MCF 10A (cell line): ENCODE measurements around the gene NAALAD2. TPM values are rescaled to one million over a fixed set of nuclear protein-coding genes. Genes with fewer than 3 reads are reported as not detected.

Experiments used
- BruUV-seq: library from RNA; stranded (reverse); fragments of 400-500 nt; replicated peaks from 2 replicates; lab custom pipeline; 2021; lab: Mats Ljungman, UMichigan
- CTCF ChIA-PET: fragments of 300-600 bp; sonication (Branson Sonifier 250); formaldehyde crosslinking; extraction: SDS; loops from one replicate; lab custom pipeline; 2021; ENCODE audit warnings: antibody characterized with exemption, inconsistent platforms; lab: Yijun Ruan, JAX
- POLR2A ChIA-PET: fragments of 300-600, 350-650 bp; sonication (Branson Sonifier 250); formaldehyde crosslinking; extraction: SDS; loops from one replicate; lab custom pipeline; 2020; ENCODE audit warnings: antibody characterized with exemption, inconsistent platforms; lab: Yijun Ruan, JAX
- DNase-seq: peaks from one replicate; pipeline ENCODE4 v3.0.0-alpha.2; 2018; ENCODE audit not compliant: unreplicated experiment
- H3K27ac Mint-ChIP-seq: one replicate; pipeline ENCODE4 v1.8.0; 2022; ENCODE audit warnings: mild to moderate bottlenecking, low read depth, mixed read lengths; ENCODE audit not compliant: unreplicated experiment
- H3K27me3 Mint-ChIP-seq: one replicate; pipeline ENCODE4 v1.8.0; 2022; ENCODE audit warnings: mixed read lengths; ENCODE audit not compliant: insufficient read depth, unreplicated experiment
- H3K36me3 Mint-ChIP-seq: one replicate; pipeline ENCODE4 v1.8.0; 2022; ENCODE audit warnings: mild to moderate bottlenecking, moderate library complexity, mixed read lengths; ENCODE audit not compliant: insufficient read depth, unreplicated experiment
- H3K4me1 Mint-ChIP-seq: one replicate; pipeline ENCODE4 v1.8.0; 2022; ENCODE audit warnings: mixed read lengths; ENCODE audit not compliant: insufficient read depth, unreplicated experiment
- H3K4me3 Mint-ChIP-seq: one replicate; pipeline ENCODE4 v1.8.0; 2022; ENCODE audit warnings: mild to moderate bottlenecking, moderate library complexity, mixed read lengths; ENCODE audit not compliant: unreplicated experiment
- H3K9me3 Mint-ChIP-seq: one replicate; pipeline ENCODE4 v1.8.0; 2022; ENCODE audit warnings: mixed read lengths; ENCODE audit not compliant: unreplicated experiment
- intact Hi-C: fragments of 100-400 bp; cut with micrococcal nuclease; formaldehyde crosslinking; loops from 2 replicates; pipeline ENCODE4 v1.14.1; 2022
- total RNA-seq: library from RNA; stranded (reverse); gene quantifications from 2 replicates; pipeline ENCODE4 v1.2.3, GENCODE V29; 2022
- TF ChIP-seq, protein P1 (sequence below): fragments of 200-600 bp; IDR thresholded peaks from one replicate; pipeline ENCODE4 v1.8.0; 2022; ENCODE audit warnings: antibody characterized with exemption, mild to moderate bottlenecking; ENCODE audit not compliant: unreplicated experiment

NAALAD2 gene
- total RNA-seq, 1 experiment from 2014 or later: not detected

GRCh38 chr11:90100431-90100830, 34.0 kb upstream of the NAALAD2 start:
- intact Hi-C loops: no loop called here
- Mint-ChIP-seq H3K4me3 (no peak overlapping the region), H3K36me3 (no peaks in the 10 kb centered on the region), H3K27ac (no peak overlapping the region), H3K9me3 (no peaks in the 10 kb centered on the region), H3K27me3 (peaks cover 25% of the 10 kb centered on the region), H3K4me1 (no peaks in the 10 kb centered on the region)
- no TSS peak for BruUV-seq
- CTCF ChIA-PET: no interaction called here
- POLR2A ChIA-PET: no interaction called here
- TF ChIP-seq, protein P1, sequence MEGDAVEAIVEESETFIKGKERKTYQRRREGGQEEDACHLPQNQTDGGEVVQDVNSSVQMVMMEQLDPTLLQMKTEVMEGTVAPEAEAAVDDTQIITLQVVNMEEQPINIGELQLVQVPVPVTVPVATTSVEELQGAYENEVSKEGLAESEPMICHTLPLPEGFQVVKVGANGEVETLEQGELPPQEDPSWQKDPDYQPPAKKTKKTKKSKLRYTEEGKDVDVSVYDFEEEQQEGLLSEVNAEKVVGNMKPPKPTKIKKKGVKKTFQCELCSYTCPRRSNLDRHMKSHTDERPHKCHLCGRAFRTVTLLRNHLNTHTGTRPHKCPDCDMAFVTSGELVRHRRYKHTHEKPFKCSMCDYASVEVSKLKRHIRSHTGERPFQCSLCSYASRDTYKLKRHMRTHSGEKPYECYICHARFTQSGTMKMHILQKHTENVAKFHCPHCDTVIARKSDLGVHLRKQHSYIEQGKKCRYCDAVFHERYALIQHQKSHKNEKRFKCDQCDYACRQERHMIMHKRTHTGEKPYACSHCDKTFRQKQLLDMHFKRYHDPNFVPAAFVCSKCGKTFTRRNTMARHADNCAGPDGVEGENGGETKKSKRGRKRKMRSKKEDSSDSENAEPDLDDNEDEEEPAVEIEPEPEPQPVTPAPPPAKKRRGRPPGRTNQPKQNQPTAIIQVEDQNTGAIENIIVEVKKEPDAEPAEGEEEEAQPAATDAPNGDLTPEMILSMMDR: no peak
- DNase-seq: no peak

- Mint-ChIP-seq H3K27me3 (peaks cover 54% of the 10 kb centered on the region), H3K27ac (no peak overlapping the region), H3K4me1 (no peaks in the 10 kb centered on the region), H3K4me3 (no peak overlapping the region), H3K36me3 (no peaks in the 10 kb centered on the region), H3K9me3 (no peaks in the 10 kb centered on the region)
- peak; percentile 1 for DNase-seq
- TF ChIP-seq, protein P1: peak; percentile 38
- CTCF ChIA-PET: interaction anchor here (0.6 to 1.0 kb wide), 4 partner anchors 9 to 1883 kb away, joined by 3 to 4 read pairs (median 3); no protein-coding TSS in a partner anchor
- intact Hi-C loops: loop anchor here (5.0 kb wide), 1 partner anchor 436 kb away; no protein-coding TSS in a partner anchor
- no TSS peak for BruUV-seq
- POLR2A ChIA-PET: no interaction called here
Measured at GRCh38 chr11:90113541-90113940, 20.9 kb upstream of the NAALAD2 start.

- H3K4me3 Mint-ChIP-seq: no peak overlapping the region
- TF ChIP-seq, protein P1: no peak
- no peak overlapping the region for H3K27ac Mint-ChIP-seq
- intact Hi-C loops: no loop called here
- no TSS peak for BruUV-seq
- no peaks in the 10 kb centered on the region for H3K4me1 Mint-ChIP-seq
- POLR2A ChIA-PET: no interaction called here
- CTCF ChIA-PET: no interaction called here
- H3K27me3 Mint-ChIP-seq: peaks cover 37% of the 10 kb centered on the region
- DNase-seq: no peak
- no peaks in the 10 kb centered on the region for H3K9me3 Mint-ChIP-seq
- H3K36me3 Mint-ChIP-seq: peaks cover 4% of the 10 kb centered on the region
Measured at GRCh38 chr11:90120191-90120590, 14.3 kb upstream of the NAALAD2 start.

- Mint-ChIP-seq H3K36me3 (peaks cover 3% of the 10 kb centered on the region), H3K4me1 (no peaks in the 10 kb centered on the region), H3K27me3 (peaks cover 48% of the 10 kb centered on the region), H3K4me3 (no peak overlapping the region), H3K9me3 (no peaks in the 10 kb centered on the region), H3K27ac (no peak overlapping the region)
- TF ChIP-seq, protein P1: no peak
- no peak for DNase-seq
- ChIA-PET POLR2A (no interaction called here), CTCF (no interaction called here)
- no TSS peak for BruUV-seq
- intact Hi-C loops: no loop called here
Measured at GRCh38 chr11:90124371-90124770, 10.1 kb upstream of the NAALAD2 start.
